Neural crest cell (in vitro differentiated cells): ENCODE data around the gene CYLD. TPM values are rescaled to one million over a fixed set of nuclear protein-coding genes. Genes with fewer than 3 reads are reported as not detected.

Experiments used
- DNase-seq: peaks from one replicate; pipeline ENCODE4 v3.0.0; 2021; ENCODE audit warnings: low read depth, mixed read lengths, low spot score
- H3K27ac Mint-ChIP-seq: one replicate; pipeline ENCODE4 v1.8.0; 2021; ENCODE audit warnings: mild to moderate bottlenecking, mixed read lengths; ENCODE audit not compliant: unreplicated experiment
- H3K27me3 Mint-ChIP-seq: 2 replicates; pipeline ENCODE4 v1.8.0; 2021; ENCODE audit warnings: low read depth, mild to moderate bottlenecking, mixed read lengths
- H3K36me3 Mint-ChIP-seq: 2 replicates; pipeline ENCODE4 v1.8.0; 2021; ENCODE audit warnings: low read depth, mild to moderate bottlenecking, mixed read lengths
- H3K4me1 Mint-ChIP-seq: 2 replicates; pipeline ENCODE4 v1.8.0; 2021; ENCODE audit warnings: mixed read lengths
- H3K4me3 Mint-ChIP-seq: one replicate; pipeline ENCODE4 v1.8.0; 2021; ENCODE audit warnings: mild to moderate bottlenecking, mixed read lengths
- H3K9me3 Mint-ChIP-seq: 2 replicates; pipeline ENCODE4 v1.8.0; 2021; ENCODE audit warnings: mixed read lengths
- CTCF ChIP-seq: fragments of 200-600 bp; sonication (generic); conservative IDR thresholded peaks from 2 replicates; pipeline ENCODE4 v1.5.0; 2021; ENCODE audit warnings: antibody characterized with exemption, mild to moderate bottlenecking
- total RNA-seq: library from RNA; stranded (reverse); gene quantifications from 2 replicates; pipeline ENCODE4 v1.2.1, GENCODE V29; 2021

Gene CYLD
- total RNA-seq, 1 donor from 2014 or later = 10.1 TPM

GRCh38 chr16:50841081-50841886, 99.4 kb downstream of the CYLD start:
- Mint-ChIP-seq H3K36me3 (no peaks in the 10 kb centered on the region), H3K4me1 (peaks cover 15% of the 10 kb centered on the region), H3K27ac (no peak overlapping the region), H3K27me3 (peaks cover 23% of the 10 kb centered on the region), H3K4me3 (peak overlapping the region; percentile 58), H3K9me3 (no peaks in the 10 kb centered on the region)
- no peak for DNase-seq
- no peak for TF ChIP-seq CTCF

DNA sequence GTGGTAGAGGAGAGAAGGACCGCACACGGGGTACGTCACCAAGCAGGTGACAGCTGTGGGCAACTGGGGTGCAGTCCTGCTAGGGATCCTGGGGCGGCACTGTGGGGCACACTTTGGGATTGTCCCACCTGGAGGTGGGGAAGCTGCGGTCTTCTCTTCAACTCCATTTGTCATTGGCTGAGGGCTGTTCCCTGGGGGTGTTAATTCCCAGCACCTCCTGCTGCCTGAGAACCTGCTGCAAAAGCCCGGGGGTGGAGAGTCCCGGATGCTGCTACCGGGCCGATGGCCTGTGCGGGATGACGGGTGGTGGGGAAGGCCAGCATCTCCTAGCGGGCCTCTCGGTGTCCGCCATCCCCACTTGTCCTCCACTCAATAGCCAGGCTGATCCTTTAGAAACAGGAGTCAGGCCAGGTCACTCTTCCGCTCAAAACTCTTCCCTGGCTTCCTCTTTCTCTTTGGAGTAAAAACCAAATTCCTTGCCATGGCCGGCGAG, 100.2 kb downstream of the CYLD start:
- no peak overlapping the region for H3K4me3 Mint-ChIP-seq
- H3K27ac Mint-ChIP-seq = no peak overlapping the region

GRCh38 chr16:50842589-50842988, 100.7 kb downstream of the CYLD start:
- Mint-ChIP-seq H3K9me3 (no peaks in the 10 kb centered on the region), H3K27ac (no peak overlapping the region), H3K4me1 (peaks cover 5% of the 10 kb centered on the region), H3K27me3 (peaks cover 23% of the 10 kb centered on the region), H3K36me3 (no peaks in the 10 kb centered on the region), H3K4me3 (no peak overlapping the region)
- TF ChIP-seq CTCF = no peak
- no peak for DNase-seq

More for the DNA sequence above, 100.2 kb downstream of the CYLD start:
- H3K27me3 Mint-ChIP-seq = peaks cover 23% of the 10 kb centered on the region
- no peaks in the 10 kb centered on the region for H3K9me3 Mint-ChIP-seq
- no peak for TF ChIP-seq CTCF
- no peaks in the 10 kb centered on the region for H3K36me3 Mint-ChIP-seq
- peaks cover 8% of the 10 kb centered on the region for H3K4me1 Mint-ChIP-seq
- no peak for DNase-seq

DNA sequence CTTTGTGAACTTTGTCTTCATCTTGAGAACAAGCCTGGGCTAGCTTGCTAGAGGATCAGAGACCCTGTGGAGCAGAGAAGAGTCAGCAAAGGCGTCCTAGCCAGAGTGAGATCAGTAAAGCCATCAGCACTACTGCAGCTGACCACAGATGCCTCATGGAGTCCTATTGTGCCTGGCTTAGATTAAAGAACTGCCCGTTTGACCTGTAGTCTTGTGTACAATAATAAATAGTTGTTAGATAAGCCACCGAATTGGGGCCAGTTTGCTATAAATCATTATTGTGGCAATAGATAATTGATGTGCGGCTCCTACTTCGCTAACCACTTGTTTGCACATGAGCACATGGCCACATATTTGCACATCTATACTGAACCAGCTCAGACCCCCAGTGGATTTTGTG, 103.0 kb downstream of the CYLD start:
- no peak for DNase-seq
- peak overlapping the region; percentile 10 for H3K27ac Mint-ChIP-seq
- no peaks in the 10 kb centered on the region for H3K36me3 Mint-ChIP-seq
- H3K4me3 Mint-ChIP-seq = no peak overlapping the region
- peaks cover 5% of the 10 kb centered on the region for H3K4me1 Mint-ChIP-seq
- no peak for TF ChIP-seq CTCF
- H3K27me3 Mint-ChIP-seq = peaks cover 23% of the 10 kb centered on the region
- H3K9me3 Mint-ChIP-seq = no peaks in the 10 kb centered on the region

DNA sequence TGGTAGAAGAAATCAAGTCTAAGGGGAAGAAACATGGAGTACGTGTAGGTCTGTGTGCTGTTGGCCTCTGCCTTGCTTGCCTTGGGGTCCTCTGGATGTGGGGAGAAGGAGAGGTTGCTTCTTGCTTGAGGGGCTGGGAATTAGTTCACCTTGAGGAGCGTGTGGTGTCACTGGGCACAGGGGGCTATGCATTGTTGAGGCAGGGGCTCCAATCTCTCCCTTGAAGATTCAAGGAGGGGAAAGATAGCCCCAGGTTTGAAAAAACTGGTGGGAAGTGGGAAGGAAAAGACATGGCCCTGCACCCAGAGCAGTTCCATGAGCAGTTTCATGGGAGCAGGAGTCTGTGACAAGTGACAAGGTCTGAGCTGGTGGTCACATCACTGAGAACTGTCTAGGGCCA, 103.4 kb downstream of the CYLD start:
- H3K27ac Mint-ChIP-seq = no peak overlapping the region
- H3K4me3 Mint-ChIP-seq = no peak overlapping the region
- no peak for TF ChIP-seq CTCF
- DNase-seq = no peak
- H3K4me1 Mint-ChIP-seq = peaks cover 5% of the 10 kb centered on the region
- no peaks in the 10 kb centered on the region for H3K9me3 Mint-ChIP-seq
- H3K36me3 Mint-ChIP-seq = no peaks in the 10 kb centered on the region
- H3K27me3 Mint-ChIP-seq = peaks cover 22% of the 10 kb centered on the region
